ENCODE measurements around the gene NOP53. TPM values are rescaled to one million over a fixed set of nuclear protein-coding genes. Genes with fewer than 3 reads are reported as not detected.

The NOP53 gene
- total RNA-seq, 3 donors from 2014 or later (not counting 1 experiment from before 2014, with no cell fraction given): 416 to 445 (median 428) TPM

DNA sequence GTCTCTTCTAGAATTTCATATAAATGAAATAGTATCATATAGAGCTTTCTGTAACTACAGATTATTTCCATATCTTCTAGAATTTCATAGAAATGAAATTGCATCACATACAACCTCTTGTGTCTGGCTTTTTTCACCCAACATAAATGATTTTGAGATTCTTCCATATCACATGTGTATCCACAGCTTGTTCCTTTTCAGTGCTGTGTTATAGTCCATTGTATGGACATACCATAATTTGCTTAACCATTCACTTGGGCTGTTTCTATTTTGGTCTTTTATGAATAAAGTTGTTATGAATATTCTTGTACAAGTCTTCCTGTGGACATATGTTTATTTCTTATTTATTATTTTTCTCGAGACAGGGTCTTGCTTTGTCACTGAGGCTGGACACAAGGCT lies 47.3 kb downstream of the NOP53 start:
- Histone ChIP-seq H3K27ac (ENCODE audit: low read length) (no peak overlapping the region), H3K9me3 (ENCODE audit: control insufficient read depth, insufficient read depth, low read length) (no peaks in the 10 kb centered on the region), H3K4me1 (ENCODE audit: control insufficient read depth, insufficient read depth, low read length) (peaks cover 8% of the 10 kb centered on the region), H3K27me3 (ENCODE audit: control insufficient read depth, insufficient read depth, low read length) (no peaks in the 10 kb centered on the region), H3K4me3 (ENCODE audit: low read length) (no peak overlapping the region), H3K36me3 (ENCODE audit: control insufficient read depth, insufficient read depth, low read length) (no peaks in the 10 kb centered on the region)
- H3K9me3 Mint-ChIP-seq: no peaks in the 10 kb centered on the region
- intact Hi-C loops (cut with micrococcal nuclease): no loop called here
- ATAC-seq: no peak
- peaks cover 0 to 4% of the 10 kb centered on the region in 2 donors for H3K4me1 Mint-ChIP-seq
- no peaks in the 10 kb centered on the region for H3K36me3 Mint-ChIP-seq
- no peaks in the 10 kb centered on the region for H3K27me3 Mint-ChIP-seq (ENCODE audit: low read depth in 2 of 2)
- 92% methylated on average over 1 of the region's 1 CpG for WGBS (ENCODE audit: insufficient coverage)
- DNase-seq: no peak
- no peak overlapping the region for H3K4me3 Mint-ChIP-seq
- TF ChIP-seq, protein P1, sequence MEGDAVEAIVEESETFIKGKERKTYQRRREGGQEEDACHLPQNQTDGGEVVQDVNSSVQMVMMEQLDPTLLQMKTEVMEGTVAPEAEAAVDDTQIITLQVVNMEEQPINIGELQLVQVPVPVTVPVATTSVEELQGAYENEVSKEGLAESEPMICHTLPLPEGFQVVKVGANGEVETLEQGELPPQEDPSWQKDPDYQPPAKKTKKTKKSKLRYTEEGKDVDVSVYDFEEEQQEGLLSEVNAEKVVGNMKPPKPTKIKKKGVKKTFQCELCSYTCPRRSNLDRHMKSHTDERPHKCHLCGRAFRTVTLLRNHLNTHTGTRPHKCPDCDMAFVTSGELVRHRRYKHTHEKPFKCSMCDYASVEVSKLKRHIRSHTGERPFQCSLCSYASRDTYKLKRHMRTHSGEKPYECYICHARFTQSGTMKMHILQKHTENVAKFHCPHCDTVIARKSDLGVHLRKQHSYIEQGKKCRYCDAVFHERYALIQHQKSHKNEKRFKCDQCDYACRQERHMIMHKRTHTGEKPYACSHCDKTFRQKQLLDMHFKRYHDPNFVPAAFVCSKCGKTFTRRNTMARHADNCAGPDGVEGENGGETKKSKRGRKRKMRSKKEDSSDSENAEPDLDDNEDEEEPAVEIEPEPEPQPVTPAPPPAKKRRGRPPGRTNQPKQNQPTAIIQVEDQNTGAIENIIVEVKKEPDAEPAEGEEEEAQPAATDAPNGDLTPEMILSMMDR (IDR thresholded peaks at IDR 0.05): no peak
- no peak overlapping the region for H3K27ac Mint-ChIP-seq

DNA sequence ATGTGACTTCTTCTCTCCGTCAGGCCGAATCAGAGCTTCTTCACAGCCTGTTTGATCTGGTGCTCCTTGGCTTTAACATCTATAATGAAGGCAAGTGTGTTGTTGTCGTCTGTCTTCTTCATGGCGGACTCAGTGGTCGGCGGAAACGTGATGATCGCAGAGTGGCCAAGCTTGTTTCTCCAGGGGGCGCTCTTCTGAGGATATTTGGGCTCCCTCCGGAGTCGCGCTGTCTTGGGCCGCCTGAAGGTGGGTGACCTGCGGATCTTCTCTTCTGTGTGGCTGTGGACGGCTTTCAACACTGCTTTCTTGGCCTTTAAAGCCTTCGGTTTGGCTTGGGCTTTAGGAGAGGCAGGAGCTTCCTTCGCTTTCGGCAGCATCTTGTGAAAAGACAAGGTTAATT lies 49.2 kb downstream of the NOP53 start:
- H3K27me3 Mint-ChIP-seq (ENCODE audit: low read depth in 2 of 2): no peaks in the 10 kb centered on the region
- H3K4me1 Mint-ChIP-seq: peaks cover 0 to 4% of the 10 kb centered on the region in 2 donors
- Histone ChIP-seq H3K4me3 (ENCODE audit: low read length) (no peak overlapping the region), H3K9me3 (ENCODE audit: control insufficient read depth, insufficient read depth, low read length) (no peaks in the 10 kb centered on the region), H3K27me3 (ENCODE audit: control insufficient read depth, insufficient read depth, low read length) (no peaks in the 10 kb centered on the region), H3K27ac (ENCODE audit: low read length) (no peak overlapping the region), H3K36me3 (ENCODE audit: control insufficient read depth, insufficient read depth, low read length) (no peaks in the 10 kb centered on the region), H3K4me1 (ENCODE audit: control insufficient read depth, insufficient read depth, low read length) (peaks cover 5% of the 10 kb centered on the region)
- ATAC-seq: no peak
- TF ChIP-seq, protein P1 (IDR thresholded peaks at IDR 0.05): no peak
- DNase-seq: no peak
- 84% methylated on average over 18 of the region's 18 CpGs for WGBS (ENCODE audit: insufficient coverage)
- H3K4me3 Mint-ChIP-seq: no peak overlapping the region
- no peaks in the 10 kb centered on the region for H3K9me3 Mint-ChIP-seq
- no peaks in the 10 kb centered on the region for H3K36me3 Mint-ChIP-seq
- intact Hi-C loops (cut with micrococcal nuclease): no loop called here
- H3K27ac Mint-ChIP-seq: no peak overlapping the region

DNA sequence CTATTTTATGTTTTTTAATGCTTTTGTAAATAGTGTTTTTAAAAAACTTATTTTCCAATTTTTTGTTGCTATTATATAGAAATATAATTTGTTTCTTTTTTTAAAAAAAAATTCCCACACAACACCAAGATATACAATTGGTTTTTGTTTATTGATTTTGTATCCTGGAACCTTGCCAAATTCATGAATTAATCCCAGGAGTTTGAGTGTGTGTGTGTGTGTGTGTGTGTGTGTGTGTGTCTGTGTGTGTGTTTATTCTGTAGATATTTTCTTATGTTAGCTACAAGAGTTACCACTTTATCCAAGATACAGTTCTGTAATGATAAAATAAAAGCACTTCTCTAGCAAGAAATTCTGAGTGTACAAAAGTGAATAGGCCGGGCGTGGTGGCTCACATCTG lies 51.4 kb downstream of the NOP53 start:
- Mint-ChIP-seq H3K4me3 (no peak overlapping the region), H3K27ac (no peak overlapping the region), H3K4me1 (no peaks in the 10 kb centered on the region), H3K36me3 (no peaks in the 10 kb centered on the region), H3K27me3 (ENCODE audit: low read depth in 2 of 2) (no peaks in the 10 kb centered on the region), H3K9me3 (peaks cover 0 to 3% of the 10 kb centered on the region in 2 donors)
- no peak for DNase-seq
- intact Hi-C loops (cut with micrococcal nuclease): no loop called here
- no peaks in the 10 kb centered on the region for H3K27me3 ChIP-seq (ENCODE audit: control insufficient read depth, insufficient read depth, low read length)
- H3K27ac ChIP-seq (ENCODE audit: low read length): no peak overlapping the region
- no peak overlapping the region for H3K4me3 ChIP-seq (ENCODE audit: low read length)
- H3K9me3 ChIP-seq (ENCODE audit: control insufficient read depth, insufficient read depth, low read length): peaks cover 6% of the 10 kb centered on the region
- H3K4me1 ChIP-seq (ENCODE audit: control insufficient read depth, insufficient read depth, low read length): no peaks in the 10 kb centered on the region
- TF ChIP-seq, protein P1 (IDR thresholded peaks at IDR 0.05): no peak
- no peak for ATAC-seq
- H3K36me3 ChIP-seq (ENCODE audit: control insufficient read depth, insufficient read depth, low read length): no peaks in the 10 kb centered on the region
- WGBS (ENCODE audit: insufficient coverage): 92% methylated on average over 2 of the region's 2 CpGs
